HCT116 (cell line): ENCODE results near the gene PTBP1. TPM values are rescaled to one million over a fixed set of nuclear protein-coding genes. Genes with fewer than 3 reads are reported as not detected.
"Not testable (repeated sequence)": the region's sequence is repeated elsewhere in the genome, so short reads cannot be mapped to it uniquely, and the experiment has no call there.

Experiments used
- ATAC-seq: fragments of 200-7000 bp; cut with Tn5 transposase; 2 replicates; pipeline ENCODE4 v1.9.1; 2020; ENCODE audit warnings: mild to moderate bottlenecking, moderate library complexity
- BruUV-seq: library from RNA; stranded (reverse); fragments of 400-500 nt; replicated peaks from 2 replicates; lab custom pipeline; 2021; lab: Mats Ljungman, UMichigan
- CTCF ChIA-PET: fragments of 300-600 bp; sonication (Branson Sonifier 250); formaldehyde crosslinking; loops from one replicate; lab custom pipeline; 2021; ENCODE audit warnings: antibody characterized with exemption; lab: Charles Lee
- POLR2A ChIA-PET: fragments of 300-600, 350-600 bp; sonication (Branson Sonifier 250); formaldehyde crosslinking; loops from one replicate; lab custom pipeline; 2021; ENCODE audit warnings: antibody characterized with exemption; lab: Charles Lee
- RAD21 ChIA-PET, 2 experiments: fragments of 300-600 bp; sonication (Branson Sonifier 250); formaldehyde crosslinking; loops; one replicate each; lab custom pipeline; 2023; ENCODE audit warnings: low total read pairs in 2 of 2; ENCODE audit not compliant: uncharacterized antibody in 2 of 2, unreplicated experiment in 2 of 2, low non-redundant PET in 1 of 2; lab: Charles Lee
- DNase-seq: peaks from one replicate; pipeline ENCODE4 v3.0.0-alpha.2; 2010; ENCODE audit warnings: low read depth, low spot score
- H2AFZ ChIP-seq: fragments of 200-600 bp; shearing (Covaris generic), sonication (generic); 2 replicates; pipeline ENCODE4 v1.6.1; 2017; ENCODE audit warnings: low read depth, mixed run types, mixed read lengths, antibody characterized with exemption, low read length; ENCODE audit not compliant: poor library complexity, severe bottlenecking
- H3K27ac ChIP-seq: 2 replicates; pipeline ENCODE4 v1.5.1; 2012; ENCODE audit warnings: low read depth, low read length
- H3K27me3 ChIP-seq: fragments of 200-600 bp; sonication (generic); 2 replicates; pipeline ENCODE4 v1.6.1; 2016; ENCODE audit warnings: mixed run types, low read length, mixed read lengths; ENCODE audit not compliant: insufficient read depth
- H3K36me3 ChIP-seq, 2 experiments: fragments of 200-500 bp in 1 of 2; fragments of 200-600 bp in 1 of 2; sonication (Bioruptor generic) in 1 of 2; sonication (generic) in 1 of 2; 2 replicates each; pipeline versions ENCODE4 v1.5.1 to v1.6.1; 2014 to 2016; ENCODE audit warnings: low read length in 2 of 2, inconsistent platforms in 1 of 2, mixed read lengths in 1 of 2, mixed run types in 1 of 2; ENCODE audit not compliant: insufficient read depth in 2 of 2, control insufficient read depth in 1 of 2
- H3K4me1 ChIP-seq, 2 experiments: fragments of 200-600 bp in 1 of 2; sonication (generic) in 1 of 2; 2 replicates each; pipeline versions ENCODE4 v1.5.1 to v1.6.1; 2012 to 2017; ENCODE audit warnings: low read length in 2 of 2, inconsistent platforms in 1 of 2, mild to moderate bottlenecking in 1 of 2, mixed read lengths in 1 of 2, mixed run types in 1 of 2, moderate library complexity in 1 of 2; ENCODE audit not compliant: insufficient read depth in 2 of 2, control insufficient read depth in 1 of 2
- H3K4me2 ChIP-seq: fragments of 200-600 bp; sonication (generic); 2 replicates; pipeline ENCODE4 v1.6.1; 2017; ENCODE audit warnings: mixed run types, low read length, mixed read lengths
- H3K4me3 ChIP-seq, 2 experiments: fragments of 200-600 bp in 1 of 2; sonication (generic) in 1 of 2; replicated peaks in 1 of 2; 2 replicates each; pipeline ENCODE4 v1.5.1; 2011 to 2016; ENCODE audit warnings: low read length in 2 of 2, control low read depth in 1 of 2, low read depth in 1 of 2, mild to moderate bottlenecking in 1 of 2, mixed read lengths in 1 of 2, mixed run types in 1 of 2
- H3K79me2 ChIP-seq: fragments of 200-600 bp; sonication (generic); 2 replicates; pipeline ENCODE4 v1.6.1; 2017; ENCODE audit warnings: mild to moderate bottlenecking, mixed run types, low read length, moderate library complexity, mixed read lengths; ENCODE audit not compliant: insufficient read depth
- H3K9ac ChIP-seq: fragments of 200-600 bp; sonication (generic); 2 replicates; pipeline ENCODE4 v1.6.1; 2016; ENCODE audit warnings: low read length, mixed read lengths
- H3K9me2 ChIP-seq: fragments of 200-600 bp; sonication (generic), shearing (Covaris generic); 2 replicates; pipeline ENCODE4 v1.6.1; 2017; ENCODE audit warnings: mixed run types, mild to moderate bottlenecking, moderate library complexity; ENCODE audit not compliant: insufficient read depth
- H3K9me3 ChIP-seq, 2 experiments: fragments of 200-500 bp in 1 of 2; fragments of 200-600 bp in 1 of 2; sonication (Bioruptor generic) in 1 of 2; sonication (generic) in 1 of 2; 2 replicates each; pipeline ENCODE4 v1.6.1; 2014 to 2017; ENCODE audit warnings: low read length in 2 of 2, mixed read lengths in 2 of 2, inconsistent platforms in 1 of 2, low read depth in 1 of 2, mild to moderate bottlenecking in 1 of 2, mixed run types in 1 of 2, moderate library complexity in 1 of 2; ENCODE audit not compliant: control insufficient read depth in 1 of 2, insufficient read depth in 1 of 2
- H4K20me1 ChIP-seq: fragments of 200-600 bp; sonication (generic), shearing (Covaris generic); 2 replicates; pipeline ENCODE4 v1.6.1; 2017; ENCODE audit warnings: mixed run types, mild to moderate bottlenecking, moderate library complexity; ENCODE audit not compliant: insufficient read depth
- CBX3 ChIP-seq: IDR thresholded peaks from 2 replicates; pipeline ENCODE4 v1.6.1; 2012; ENCODE audit warnings: low read depth
- ELF1 ChIP-seq: IDR thresholded peaks from 2 replicates; pipeline ENCODE4 v1.6.1; 2012; ENCODE audit warnings: low read depth, borderline replicate concordance
- EZH2 ChIP-seq: fragments of 200-600 bp; sonication (generic); IDR thresholded peaks from 2 replicates; pipeline ENCODE4 v1.6.1; 2017; ENCODE audit warnings: antibody characterized with exemption, mixed run types
- FOSL1 ChIP-seq: IDR thresholded peaks from 2 replicates; pipeline ENCODE4 v1.6.1; 2012; ENCODE audit warnings: low read depth
- JUND ChIP-seq: IDR thresholded peaks from 2 replicates; pipeline ENCODE4 v1.6.1; 2012
- SP1 ChIP-seq: IDR thresholded peaks from 2 replicates; pipeline ENCODE4 v1.6.1; 2012; ENCODE audit warnings: low read depth
- ZFX ChIP-seq: fragments of 450-650 bp; IDR thresholded peaks from 2 replicates; pipeline ENCODE4 v1.6.1; 2017
- intact Hi-C: fragments of 100-400 bp; cut with micrococcal nuclease; formaldehyde crosslinking; loops from 2 replicates; pipeline ENCODE4 v1.10.0; 2022
- total RNA-seq: library from RNA; stranded (reverse); gene quantifications from one replicate; pipeline ENCODE4 v1.2.1, GENCODE V29; 2021; ENCODE audit not compliant: unreplicated experiment
- TF ChIP-seq, protein P1 (sequence below): IDR thresholded peaks from 2 replicates; pipeline ENCODE4 v1.6.1; 2012
- TF ChIP-seq, protein P2 (sequence below), 3 experiments: fragments of 200-600 bp in 1 of 3; sonication (generic) in 1 of 3; IDR thresholded peaks in 2 of 3; conservative IDR thresholded peaks in 1 of 3; 2 replicates each; pipeline ENCODE4 v1.5.1; 2012 to 2017; ENCODE audit warnings: low read depth in 2 of 3, low read length in 2 of 3, antibody characterized with exemption in 1 of 3, borderline replicate concordance in 1 of 3, control low read depth in 1 of 3, mild to moderate bottlenecking in 1 of 3, mixed read lengths in 1 of 3, mixed run types in 1 of 3, moderate library complexity in 1 of 3; ENCODE audit not compliant: insufficient read depth in 1 of 3
- TF ChIP-seq, protein P3 (sequence below): IDR thresholded peaks from 2 replicates; pipeline ENCODE4 v1.6.1; 2011; ENCODE audit warnings: mild to moderate bottlenecking, low read length, moderate library complexity; ENCODE audit not compliant: insufficient replicate concordance; ENCODE audit errors: extremely low read depth

PTBP1 gene
- total RNA-seq, 1 experiment from 2014 or later: 676 TPM

DNA sequence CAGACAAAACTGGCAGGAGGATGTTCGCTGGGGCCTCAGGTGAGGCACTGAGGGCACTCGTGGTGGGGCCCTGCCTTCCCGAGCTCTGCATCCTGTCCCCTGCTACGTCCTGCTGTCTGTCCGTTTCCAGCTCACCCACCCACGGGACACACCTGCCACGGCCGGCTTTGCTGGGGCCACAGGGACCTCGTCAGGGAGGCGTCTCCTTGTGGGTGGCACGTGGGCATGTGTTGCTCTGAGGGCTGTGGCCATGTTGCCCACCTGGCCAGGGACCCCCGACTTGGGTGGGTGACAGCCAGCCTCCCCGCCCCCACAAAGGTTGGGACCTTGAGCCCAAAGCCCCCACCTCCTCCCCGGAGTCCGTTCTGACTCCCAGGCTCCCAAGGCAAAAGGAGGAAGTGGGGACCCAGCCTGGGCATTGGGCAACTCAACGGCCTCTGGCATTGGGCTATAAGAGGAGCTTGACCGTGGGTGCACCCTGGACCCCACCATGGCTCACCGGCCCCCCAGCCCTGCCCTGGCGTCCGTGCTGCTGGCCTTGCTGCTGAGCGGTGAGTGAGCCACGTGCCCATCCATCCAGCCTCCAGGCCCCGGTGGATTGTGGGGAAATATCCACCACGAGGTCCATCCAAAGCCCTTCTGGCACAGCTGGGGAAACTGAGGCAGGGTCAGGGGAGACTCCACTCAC is 43.4 kb downstream of the PTBP1 start, which contains the start of gene PRTN3 (continued):
- TF ChIP-seq FOSL1: no peak

DNA sequence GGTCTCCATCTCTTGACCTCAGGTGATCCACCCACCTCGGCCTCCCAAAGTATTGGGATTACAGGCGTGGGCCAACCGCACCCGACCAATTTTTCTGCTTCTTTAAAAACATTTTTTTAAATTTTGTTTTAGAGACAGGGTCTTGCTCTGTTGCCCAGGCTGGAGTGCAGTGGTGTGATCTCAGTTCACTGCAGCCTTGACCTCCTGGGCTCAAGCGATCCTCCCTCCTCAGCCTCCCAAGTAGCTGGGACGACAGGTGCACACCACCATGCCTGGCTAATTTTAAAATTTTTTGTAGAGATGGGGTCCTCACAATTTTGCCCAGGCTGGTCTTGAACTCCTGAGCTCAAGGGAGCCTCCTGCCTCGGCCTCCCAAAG is 45.5 kb downstream of the PTBP1 start:
- DNase-seq, H3K27ac ChIP-seq, intact Hi-C loops, H3K9me2 ChIP-seq, H2AFZ ChIP-seq, H4K20me1 ChIP-seq, H3K9me3 ChIP-seq, H3K27me3 ChIP-seq, H3K36me3 ChIP-seq, CTCF ChIA-PET, H3K79me2 ChIP-seq, ATAC-seq, BruUV-seq: not testable (repeated sequence)
- peak overlapping the region; percentile 32; the same call in 1 of the 2 replicates for H3K9ac ChIP-seq
- POLR2A ChIA-PET: interaction anchor here (0.6 kb wide), 1 partner anchor 63 kb away, joined by 3 read pairs; no protein-coding TSS in a partner anchor
- H3K4me2 ChIP-seq: peak overlapping the region; percentile 98
- peak overlapping the region; percentile 27 to 55 for H3K4me3 ChIP-seq
- RAD21 ChIA-PET: interaction anchor here in 1 of 2 experiments (0.6 kb wide), 1 partner anchor 73 kb away, joined by 3 read pairs; no protein-coding TSS in a partner anchor
- peaks cover 12 to 19% of the 10 kb centered on the region in 2 experiments; a peak in 3 of 4 replicates for H3K4me1 ChIP-seq

DNA sequence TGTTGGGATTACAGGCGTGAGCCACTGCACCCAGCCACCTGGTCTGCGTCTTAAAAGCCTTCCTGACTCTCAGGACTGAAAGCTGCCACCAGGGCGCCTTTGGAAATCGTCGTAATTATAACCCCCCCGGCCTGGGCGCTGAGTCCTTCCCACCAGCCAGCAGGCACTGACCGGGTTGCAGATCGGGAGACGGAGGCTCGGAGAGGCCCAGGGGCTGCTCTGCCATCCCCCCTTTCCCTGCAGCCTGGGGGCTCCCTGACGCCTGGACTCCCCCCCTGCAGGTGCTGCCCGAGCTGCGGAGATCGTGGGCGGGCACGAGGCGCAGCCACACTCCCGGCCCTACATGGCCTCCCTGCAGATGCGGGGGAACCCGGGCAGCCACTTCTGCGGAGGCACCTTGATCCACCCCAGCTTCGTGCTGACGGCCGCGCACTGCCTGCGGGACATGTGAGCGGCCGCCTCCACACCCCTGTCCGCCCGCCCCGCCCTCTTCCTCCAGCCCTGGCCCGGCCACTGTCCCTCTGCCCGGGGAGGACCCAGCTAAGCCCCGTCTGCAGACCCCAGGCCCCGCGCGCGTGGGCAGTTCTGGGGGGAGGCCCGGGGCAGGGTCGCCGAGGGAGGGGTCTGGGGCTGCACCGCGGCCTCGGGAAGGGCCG is 46.1 kb downstream of the PTBP1 start:
- no peak for DNase-seq
- RAD21 ChIA-PET: interaction anchor here in 1 of 2 experiments (0.6 kb wide), 1 partner anchor 74 kb away, joined by 3 read pairs; no protein-coding TSS in a partner anchor
- intact Hi-C loops: no loop called here
- Histone ChIP-seq H3K36me3 (no peaks in the 10 kb centered on the region), H4K20me1 (no peaks in the 10 kb centered on the region), H3K9me2 (no peaks in the 10 kb centered on the region), H2AFZ (peak overlapping the region; percentile 76), H3K4me1 (peaks cover 12 to 19% of the 10 kb centered on the region in 2 experiments; a peak in 3 of 4 replicates), H3K79me2 (no peaks in the 10 kb centered on the region), H3K27ac (peak overlapping the region; percentile 22; the same call in 1 of the 2 replicates), H3K27me3 (no peaks in the 10 kb centered on the region; the same call in 1 of the 2 replicates), H3K9me3 (no peaks in the 10 kb centered on the region), H3K9ac (peak overlapping the region; percentile 32; the same call in 1 of the 2 replicates), H3K4me2 (peak overlapping the region; percentile 98), H3K4me3 (peak overlapping the region; percentile 27 to 55)
- POLR2A ChIA-PET: interaction anchor here (0.6 kb wide), 1 partner anchor 63 kb away, joined by 3 read pairs; no protein-coding TSS in a partner anchor
- no TSS peak for BruUV-seq
- peak; percentile 82 for ATAC-seq
- CTCF ChIA-PET: no interaction called here
- TF ChIP-seq SP1 (no peak), JUND (no peak), CBX3 (no peak), EZH2 (no peak), ZFX (0 out of 2 replicates have a peak, but pooled peaks have one; percentile 23), ELF1 (no peak)
- TF ChIP-seq, protein P1, sequence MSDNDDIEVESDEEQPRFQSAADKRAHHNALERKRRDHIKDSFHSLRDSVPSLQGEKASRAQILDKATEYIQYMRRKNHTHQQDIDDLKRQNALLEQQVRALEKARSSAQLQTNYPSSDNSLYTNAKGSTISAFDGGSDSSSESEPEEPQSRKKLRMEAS: peak; percentile 90
- TF ChIP-seq, protein P2, sequence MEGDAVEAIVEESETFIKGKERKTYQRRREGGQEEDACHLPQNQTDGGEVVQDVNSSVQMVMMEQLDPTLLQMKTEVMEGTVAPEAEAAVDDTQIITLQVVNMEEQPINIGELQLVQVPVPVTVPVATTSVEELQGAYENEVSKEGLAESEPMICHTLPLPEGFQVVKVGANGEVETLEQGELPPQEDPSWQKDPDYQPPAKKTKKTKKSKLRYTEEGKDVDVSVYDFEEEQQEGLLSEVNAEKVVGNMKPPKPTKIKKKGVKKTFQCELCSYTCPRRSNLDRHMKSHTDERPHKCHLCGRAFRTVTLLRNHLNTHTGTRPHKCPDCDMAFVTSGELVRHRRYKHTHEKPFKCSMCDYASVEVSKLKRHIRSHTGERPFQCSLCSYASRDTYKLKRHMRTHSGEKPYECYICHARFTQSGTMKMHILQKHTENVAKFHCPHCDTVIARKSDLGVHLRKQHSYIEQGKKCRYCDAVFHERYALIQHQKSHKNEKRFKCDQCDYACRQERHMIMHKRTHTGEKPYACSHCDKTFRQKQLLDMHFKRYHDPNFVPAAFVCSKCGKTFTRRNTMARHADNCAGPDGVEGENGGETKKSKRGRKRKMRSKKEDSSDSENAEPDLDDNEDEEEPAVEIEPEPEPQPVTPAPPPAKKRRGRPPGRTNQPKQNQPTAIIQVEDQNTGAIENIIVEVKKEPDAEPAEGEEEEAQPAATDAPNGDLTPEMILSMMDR (IDR thresholded peaks at IDR 0.05 in 2 of 3, conservative IDR thresholded peaks at IDR 0.05 in 1 of 3; ENCODE audit: borderline replicate concordance in 1 of 3, insufficient read depth in 1 of 3, low read depth in 2 of 3, low read length in 2 of 3): peak in 2 of 3 experiments; percentile 23 to 24; a peak in 3 of 6 replicates
- TF ChIP-seq, protein P3, sequence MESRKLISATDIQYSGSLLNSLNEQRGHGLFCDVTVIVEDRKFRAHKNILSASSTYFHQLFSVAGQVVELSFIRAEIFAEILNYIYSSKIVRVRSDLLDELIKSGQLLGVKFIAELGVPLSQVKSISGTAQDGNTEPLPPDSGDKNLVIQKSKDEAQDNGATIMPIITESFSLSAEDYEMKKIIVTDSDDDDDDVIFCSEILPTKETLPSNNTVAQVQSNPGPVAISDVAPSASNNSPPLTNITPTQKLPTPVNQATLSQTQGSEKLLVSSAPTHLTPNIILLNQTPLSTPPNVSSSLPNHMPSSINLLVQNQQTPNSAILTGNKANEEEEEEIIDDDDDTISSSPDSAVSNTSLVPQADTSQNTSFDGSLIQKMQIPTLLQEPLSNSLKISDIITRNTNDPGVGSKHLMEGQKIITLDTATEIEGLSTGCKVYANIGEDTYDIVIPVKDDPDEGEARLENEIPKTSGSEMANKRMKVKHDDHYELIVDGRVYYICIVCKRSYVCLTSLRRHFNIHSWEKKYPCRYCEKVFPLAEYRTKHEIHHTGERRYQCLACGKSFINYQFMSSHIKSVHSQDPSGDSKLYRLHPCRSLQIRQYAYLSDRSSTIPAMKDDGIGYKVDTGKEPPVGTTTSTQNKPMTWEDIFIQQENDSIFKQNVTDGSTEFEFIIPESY: no peak
